ENCODE measurements around the gene CDC45.
A peak's percentile ranks its signal among the peaks of the same experiment; 100 is the strongest.
"Not testable (repeated sequence)": the region's sequence is repeated elsewhere in the genome, so short reads cannot be mapped to it uniquely, and the experiment has no call there.

The CDC45 gene, protein sequence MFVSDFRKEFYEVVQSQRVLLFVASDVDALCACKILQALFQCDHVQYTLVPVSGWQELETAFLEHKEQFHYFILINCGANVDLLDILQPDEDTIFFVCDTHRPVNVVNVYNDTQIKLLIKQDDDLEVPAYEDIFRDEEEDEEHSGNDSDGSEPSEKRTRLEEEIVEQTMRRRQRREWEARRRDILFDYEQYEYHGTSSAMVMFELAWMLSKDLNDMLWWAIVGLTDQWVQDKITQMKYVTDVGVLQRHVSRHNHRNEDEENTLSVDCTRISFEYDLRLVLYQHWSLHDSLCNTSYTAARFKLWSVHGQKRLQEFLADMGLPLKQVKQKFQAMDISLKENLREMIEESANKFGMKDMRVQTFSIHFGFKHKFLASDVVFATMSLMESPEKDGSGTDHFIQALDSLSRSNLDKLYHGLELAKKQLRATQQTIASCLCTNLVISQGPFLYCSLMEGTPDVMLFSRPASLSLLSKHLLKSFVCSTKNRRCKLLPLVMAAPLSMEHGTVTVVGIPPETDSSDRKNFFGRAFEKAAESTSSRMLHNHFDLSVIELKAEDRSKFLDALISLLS

DNA sequence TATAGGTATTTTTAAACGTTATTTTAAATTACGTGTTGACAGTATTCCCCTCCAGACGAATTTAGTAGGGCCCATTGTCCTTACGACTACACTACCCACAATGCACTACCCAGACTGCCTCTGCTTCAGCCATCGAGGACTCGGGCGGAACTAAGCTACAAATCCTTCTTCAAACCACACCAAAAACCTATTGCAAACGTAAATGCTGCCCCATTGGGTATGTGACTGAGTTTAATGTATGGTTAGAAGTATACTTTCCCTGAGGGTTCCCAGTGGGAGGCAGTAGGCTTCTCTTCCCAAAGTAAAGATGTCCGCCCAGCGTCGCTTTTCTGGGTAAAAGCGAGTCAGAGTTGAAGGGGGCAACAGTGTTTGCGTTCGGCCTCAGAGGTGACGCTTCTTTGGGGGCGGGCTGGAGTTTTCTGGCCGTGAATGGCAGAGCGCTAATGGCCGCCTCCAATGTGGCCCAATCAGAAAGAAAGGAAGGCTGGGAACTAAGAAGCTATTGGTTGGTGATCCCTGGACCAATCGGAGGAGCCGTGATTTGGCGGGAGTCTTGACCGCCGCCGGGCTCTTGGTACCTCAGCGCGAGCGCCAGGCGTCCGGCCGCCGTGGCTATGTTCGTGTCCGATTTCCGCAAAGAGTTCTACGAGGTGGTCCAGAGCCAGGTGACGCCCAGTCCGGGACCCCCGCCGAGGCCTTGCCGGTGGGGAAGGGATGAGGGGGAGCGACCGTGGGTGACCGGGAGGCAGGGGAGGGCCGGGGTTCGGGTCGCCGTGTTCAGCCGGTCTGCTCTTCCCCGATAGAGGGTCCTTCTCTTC lies at the start of gene CDC45:
Gene CDC45 (plus strand): TSS at position 566 of the 818 bp plus-strand sequence. CDS start 49 bp downstream, at position 615.
- peak; percentile 95 for DNase-seq

DNA sequence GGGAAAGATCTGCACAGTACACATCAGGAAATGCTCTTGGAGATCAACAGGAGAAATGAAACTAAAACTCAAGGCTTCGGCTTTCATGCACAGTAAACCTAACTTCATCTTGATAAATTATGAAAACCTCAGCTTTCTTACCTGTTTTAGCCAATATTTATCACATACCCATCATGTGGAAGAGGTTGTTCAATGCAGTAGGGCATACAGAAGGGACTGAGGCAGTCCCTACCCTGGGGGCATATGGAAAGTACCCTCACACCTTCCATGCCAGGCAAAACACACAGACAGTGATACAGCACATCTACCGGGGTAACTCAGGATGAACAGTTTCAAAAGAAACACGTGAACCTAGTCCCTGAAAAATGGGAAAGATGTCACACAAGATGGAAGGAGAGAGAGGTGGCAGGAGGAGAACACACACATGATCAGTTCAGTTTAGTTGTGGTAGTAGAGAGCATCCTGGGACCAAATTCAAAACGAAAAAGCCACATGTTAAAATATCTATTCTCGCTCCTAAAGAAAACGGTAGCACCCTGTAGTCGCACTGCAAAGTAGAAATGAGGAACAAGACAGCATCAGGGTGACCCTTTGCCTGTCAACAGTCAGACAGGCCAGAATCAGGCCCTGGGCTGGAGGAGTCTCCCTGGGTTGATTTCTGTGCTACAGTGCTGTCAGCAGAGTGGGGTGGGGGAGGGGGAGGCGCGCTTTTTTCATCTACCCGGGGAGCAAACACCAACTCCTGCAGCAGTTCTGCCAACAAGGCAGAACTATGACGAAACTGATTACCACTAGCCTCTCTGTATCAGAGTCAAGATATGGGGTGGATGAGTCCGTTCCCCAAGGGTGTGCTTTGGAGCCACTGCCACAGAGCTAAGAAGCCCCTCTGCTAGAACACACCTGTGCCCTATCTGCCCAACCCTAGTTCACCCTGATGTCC lies 49.5 kb upstream of the CDC45 start:
- DNase-seq, result no peak

DNA sequence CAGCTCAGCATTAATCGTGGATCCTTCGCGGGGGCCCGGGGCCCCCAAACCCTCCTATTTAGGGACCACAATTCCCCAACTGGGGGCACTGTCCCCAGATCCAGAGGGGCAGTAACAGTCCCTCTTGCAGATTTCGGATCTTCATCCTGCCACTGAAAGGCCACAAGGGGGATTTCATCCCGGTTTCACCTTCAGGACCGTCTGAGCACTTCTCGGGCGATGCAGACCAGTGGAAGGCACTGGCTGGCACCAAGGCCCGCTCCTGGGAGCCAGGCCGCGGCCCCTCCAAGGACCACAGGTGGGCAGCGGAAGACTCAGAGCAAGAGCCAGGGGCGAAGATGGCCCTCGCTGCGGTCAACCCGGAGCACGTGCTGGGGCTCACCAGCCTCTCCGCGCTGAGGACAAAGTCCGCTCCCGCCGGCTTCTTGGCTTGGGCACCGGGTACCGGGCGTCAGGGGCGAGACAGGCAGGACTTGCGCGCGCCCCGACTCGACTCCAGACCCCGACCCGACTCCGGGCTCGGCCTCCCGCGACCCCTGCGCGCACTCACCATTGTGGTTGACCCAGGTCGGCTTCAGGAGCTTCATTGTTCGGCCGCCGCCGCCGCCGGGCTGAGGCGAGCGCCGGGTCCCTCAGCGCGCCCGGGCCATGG lies 48.7 kb upstream of the CDC45 start:
- no peak for DNase-seq

DNA sequence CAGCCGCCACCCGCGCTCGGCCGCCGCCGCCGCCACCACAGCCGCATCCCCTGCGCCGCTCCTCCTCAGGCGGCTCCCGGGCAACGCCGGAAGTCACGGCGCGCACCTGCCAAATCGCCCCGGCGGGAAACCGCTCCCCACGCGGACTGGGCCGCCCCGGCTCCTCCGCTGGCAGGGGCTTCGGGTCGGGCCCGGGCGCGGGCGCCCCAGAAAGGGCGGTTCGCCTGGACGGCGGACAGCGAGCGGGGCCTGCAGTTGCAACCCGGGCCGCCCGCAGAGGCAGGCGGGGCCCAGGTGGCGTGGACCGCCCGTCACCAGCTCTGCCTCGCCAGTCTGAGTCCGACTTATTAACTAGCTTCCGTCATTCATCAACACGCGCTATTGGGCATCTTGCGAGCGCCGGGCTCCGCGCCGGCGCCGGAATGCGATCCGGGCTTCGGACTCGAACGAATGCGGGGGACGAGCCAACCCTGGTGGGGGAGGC lies 48.0 kb upstream of the CDC45 start, which contains the start of gene HIRA:
Gene HIRA (minus strand): TSS at position 85 of the 484 bp plus-strand sequence. CDS start 257 bp downstream, outside the sequence.
- DNase-seq, result peak; percentile 4

DNA sequence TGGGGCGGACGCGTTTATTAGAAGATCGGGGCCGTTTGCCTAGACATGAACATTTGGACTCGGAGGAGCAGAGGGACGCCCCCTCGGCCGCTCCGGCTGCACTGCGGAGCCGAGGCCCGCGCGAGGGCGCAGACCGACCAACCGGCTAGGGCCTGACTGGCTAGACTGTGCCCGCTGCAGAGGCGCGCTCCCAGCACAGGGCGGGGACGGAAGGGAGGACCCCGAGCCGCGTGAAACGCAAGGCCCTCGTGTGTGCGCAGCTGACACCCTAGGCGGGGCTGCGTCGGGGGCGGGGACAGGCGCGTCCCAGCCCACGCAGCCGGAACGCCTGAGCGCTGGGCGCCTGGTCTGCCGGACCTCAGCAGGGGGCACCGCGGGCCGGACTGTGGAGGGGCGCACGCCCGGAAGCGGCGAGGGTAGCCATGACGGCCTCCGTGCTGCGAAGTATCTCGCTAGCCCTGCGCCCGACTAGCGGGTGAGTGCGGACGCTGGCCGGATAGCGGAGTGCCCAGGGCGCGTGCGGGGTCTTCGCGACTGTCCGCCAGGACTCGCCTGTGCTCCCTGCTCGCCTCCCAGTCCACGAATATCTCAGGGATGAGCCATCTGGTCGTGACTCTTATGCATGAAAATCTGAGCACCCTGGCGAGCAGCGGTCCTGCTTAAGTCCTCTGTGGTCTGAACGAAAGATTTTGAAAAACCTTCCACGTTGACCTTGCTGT lies 47.4 kb upstream of the CDC45 start, which contains the start of gene MRPL40:
Gene MRPL40 (plus strand): TSS at position 413 of the 719 bp plus-strand sequence. CDS start 10 bp downstream, at position 423.
- peak; percentile 69 for DNase-seq

DNA sequence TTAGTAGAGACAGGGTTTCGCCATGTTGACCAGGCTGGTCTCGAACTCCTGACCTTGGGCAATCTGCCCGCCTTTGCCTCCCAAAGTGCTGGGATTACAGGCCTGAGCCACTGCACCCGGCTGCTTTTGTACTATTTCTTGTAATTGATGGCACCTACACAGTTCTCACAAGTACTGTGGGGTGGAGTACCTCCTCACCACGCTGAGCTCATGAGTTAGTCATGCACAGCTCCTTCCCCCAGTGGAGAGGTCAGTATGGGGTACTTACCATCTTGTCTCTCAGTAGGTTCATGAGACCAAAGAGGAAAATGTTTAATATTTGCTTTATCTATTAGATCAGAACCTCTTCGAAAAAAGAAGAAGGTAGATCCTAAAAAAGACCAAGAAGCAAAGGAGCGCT lies 45.3 kb upstream of the CDC45 start:
- DNase-seq, result no peak

DNA sequence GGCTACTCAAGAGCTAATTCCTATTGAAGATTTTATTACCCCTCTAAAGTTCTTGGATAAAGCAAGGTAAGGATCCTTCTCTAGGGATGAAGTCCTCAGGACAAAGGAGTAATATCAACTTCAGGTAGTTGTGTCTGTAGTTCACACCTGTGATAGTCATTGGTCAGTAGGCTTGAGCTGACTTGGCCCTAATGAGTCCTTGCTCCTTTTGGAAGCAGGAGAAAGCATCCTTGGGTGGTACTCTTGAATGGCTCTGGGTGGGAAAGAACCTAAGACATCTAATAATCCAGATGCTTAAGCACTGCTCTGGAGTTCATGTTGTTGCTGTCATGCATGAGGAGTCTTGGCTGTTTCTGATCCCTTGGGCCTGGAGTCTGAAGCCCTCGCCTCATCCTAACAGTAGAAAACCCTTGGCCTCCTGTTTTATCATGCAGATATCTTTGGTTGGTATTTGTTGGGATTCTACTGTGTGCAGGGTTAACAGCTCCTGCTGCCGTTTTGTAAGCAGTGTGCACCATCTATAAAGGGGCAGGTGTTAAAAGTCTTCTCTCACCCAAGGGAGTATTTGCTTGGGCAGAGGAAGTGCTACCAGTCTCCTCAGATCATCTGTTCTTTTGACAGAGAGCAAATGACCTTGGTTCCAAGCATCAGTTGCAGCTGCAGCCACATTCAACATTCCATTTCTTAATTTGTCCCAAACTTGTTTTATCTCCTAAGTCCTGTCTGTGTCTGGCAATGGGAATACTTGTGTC lies 44.7 kb upstream of the CDC45 start:
- DNase-seq, result no peak

DNA sequence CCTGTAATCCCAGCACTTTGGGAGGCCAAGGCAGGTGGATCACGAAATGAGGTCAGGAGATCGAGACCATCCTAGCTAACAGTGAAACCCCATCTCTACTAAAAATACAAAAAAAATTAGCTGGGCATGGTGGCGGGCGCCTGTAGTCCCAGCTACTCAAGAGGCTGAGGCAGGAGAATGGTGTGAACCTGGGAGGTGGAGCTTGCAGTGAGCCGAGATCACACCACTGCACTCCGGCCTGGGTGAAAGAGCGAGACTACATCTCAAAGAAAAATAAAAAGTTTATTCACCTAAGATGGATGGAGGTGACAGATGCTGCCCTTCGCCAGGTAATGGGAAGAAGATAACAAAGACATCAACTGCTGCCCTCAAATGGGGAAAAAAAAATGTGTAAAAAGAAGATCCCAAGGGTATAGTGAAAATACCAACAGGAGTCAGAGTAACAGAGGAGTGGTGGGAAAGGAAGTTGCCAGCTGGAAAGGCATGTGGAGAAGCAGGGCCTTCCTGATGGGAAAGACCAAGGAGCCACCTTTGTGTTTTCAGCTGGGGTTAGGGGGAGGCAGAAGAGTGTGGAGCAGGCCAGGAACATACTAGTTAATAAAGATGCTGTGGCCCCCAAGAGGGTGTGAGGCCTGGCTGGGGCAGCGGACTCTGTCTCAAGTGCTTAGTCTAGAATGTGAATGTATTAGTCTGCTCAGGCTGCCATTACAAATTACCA lies 43.1 kb upstream of the CDC45 start:
- DNase-seq, result not testable (repeated sequence)

DNA sequence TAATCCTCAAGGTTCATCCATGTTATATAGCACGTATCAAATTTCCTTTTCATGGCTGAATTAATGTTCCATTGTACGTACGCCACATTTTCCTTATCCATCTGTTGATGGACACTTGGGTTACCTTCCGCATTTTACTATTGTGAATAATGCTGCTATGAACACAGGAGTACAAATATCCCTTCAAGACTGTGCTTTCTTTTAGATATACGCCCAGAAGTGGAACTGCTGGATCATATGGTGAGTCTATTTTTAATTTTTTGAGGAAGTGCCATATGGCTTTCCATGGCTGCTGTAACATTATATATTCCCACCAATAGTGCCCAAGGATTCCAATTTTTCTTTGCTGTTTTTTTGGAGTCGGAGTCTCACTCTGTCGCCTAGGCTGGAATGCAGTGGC lies 41.4 kb upstream of the CDC45 start:
- peak; percentile 75 for DNase-seq

DNA sequence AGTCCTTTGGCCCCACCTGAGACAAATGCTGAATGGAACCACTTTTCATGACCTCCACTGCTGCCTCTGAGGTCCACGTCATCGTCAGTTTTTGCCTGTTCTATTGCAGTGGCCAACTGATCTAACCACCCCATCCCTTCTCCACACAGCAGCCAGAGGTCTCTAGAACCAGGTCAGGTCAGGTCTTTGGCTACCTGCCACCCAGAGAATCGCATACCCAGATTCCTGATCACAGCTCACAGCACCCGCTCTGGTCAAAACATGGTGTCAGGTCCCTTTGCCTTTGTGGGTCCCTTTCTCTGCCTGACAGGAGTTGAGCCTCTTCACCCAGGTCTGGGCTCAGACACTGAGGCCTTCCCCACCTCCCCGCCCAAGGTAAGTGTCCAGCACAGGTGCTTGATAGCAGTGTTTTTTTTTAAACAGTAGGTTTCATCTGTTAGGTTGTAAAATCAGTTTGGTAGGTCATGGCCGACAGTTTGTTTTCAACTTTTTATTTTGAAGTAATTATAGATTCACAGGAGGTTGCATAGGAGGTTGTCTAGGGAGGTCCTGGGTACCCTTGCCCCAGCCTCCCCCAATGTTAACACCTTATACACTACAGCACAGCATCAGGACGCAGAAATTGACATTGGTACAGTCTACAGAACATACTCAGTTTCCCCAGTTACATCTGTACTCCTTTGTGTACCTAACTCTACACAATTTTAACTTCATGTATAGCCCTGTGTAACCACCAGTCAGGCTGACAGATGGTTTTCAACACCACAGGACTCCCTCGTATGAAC lies 39.1 kb upstream of the CDC45 start:
- no peak for DNase-seq

DNA sequence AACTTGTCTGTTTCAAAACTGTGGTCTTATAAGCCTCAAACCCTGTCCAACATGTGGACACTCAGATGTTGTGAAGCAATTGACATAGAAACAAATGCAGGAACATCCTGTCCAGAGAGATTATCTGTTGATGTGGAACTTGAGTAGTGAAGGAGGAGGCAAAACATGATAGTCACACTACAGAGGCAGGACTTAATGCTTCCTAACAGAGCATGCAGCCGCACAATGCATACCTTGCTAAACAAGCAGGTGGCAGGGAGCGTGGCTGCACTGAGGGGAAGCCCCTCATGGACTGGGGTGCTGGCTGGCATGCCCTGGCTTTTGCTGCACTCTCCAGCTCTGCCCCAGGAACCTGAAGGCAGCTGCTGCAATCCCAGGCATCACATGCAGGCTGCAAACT lies 37.6 kb upstream of the CDC45 start:
- DNase-seq, result no peak

DNA sequence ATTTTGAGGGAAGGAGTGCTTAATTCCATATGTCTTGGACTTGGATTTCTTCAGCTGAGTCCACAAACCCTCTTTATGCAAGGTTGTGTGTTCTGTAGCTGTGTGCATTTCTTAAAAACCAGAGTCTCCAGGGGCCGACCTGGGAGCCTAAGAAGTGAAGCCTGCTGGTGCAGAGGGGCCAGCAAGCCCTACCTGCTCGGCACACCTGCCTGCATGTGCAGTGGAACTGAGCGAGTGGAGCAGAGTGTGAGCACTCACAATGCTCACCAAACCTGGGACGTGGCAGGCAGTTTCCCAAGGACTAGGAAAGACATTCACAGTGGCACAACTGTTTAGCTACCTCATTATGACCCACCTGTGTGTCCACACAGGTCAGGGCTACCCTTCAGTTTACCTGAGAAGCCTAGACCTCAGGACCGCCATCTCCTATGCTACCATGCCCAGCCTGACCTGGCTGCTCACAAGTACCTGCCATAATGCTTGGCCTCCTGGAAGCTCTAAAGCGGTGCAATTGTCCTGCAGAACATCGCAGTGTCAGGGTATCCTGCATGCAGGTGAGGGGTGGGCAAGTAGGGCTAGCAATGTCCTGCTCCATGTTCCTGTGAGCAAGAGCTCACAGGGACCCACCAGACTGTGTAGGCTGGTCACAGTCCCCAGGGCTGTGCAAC lies 36.0 kb upstream of the CDC45 start:
- no peak for DNase-seq

DNA sequence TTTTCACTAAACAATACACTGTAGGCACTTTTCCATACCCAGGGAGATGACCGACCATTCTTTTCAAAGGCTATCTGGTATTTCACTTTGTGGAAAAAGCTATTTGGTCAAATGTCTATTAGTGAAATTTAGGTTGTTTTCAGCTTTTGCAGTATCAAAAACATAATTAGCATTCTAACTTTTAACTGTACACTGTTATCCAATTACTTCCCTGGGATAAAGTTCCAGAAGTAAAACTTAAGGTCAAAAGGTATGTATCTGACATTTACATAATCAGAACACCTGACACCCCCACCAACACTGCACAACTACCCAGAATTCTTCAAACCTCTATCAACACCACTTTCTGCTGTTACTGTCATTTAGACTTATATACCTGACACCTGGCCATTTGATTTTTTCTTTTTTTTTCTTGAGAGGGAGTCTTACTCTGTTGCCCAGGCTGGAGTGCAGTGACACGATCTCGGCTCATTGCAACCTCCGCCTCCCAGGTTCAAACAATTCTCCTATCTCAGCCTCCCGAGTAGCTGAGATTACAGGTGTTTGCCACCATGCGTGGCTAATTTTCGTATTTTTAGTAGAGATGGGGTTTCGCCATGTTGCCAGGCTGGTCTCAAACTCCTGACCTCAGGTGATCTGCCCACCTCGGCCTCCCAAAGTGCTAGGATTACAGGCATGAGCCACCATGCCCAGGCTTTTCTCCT lies 34.3 kb upstream of the CDC45 start:
- not testable (repeated sequence) for DNase-seq

DNA sequence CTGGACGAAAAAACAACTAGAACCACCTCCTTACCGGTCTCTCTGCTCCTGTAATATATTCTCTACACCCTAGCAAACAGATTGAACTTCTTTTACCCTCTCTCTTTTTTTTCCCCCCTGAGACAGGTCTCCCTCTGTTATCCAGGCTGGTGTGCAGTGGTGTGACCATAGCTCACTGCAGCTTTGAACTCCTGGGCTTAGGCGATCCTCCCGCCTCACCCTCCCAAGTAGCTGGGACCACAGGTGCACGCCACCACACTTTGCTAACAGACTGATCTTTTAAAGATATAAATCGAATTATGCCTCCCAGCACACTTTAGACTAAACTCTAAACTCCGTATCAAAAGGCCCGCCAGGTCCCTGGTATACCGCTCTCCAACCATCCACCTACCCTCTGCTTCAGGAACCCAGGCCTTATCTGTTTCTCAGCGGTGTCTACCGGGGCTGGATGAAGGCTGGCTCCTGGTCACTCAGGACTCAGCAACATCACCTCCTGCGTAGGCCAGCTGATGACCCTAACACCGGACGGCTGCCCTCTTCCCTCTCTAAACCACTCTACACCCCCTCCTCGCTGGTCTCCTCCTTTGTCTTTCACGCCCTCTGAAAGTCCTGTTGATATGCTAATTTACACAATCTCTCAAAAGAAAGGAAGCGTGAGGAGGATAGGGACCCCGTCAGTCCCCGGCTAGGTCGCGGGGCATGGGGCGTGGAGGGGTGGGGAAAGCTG lies 33.0 kb upstream of the CDC45 start:
- DNase-seq, result no peak

DNA sequence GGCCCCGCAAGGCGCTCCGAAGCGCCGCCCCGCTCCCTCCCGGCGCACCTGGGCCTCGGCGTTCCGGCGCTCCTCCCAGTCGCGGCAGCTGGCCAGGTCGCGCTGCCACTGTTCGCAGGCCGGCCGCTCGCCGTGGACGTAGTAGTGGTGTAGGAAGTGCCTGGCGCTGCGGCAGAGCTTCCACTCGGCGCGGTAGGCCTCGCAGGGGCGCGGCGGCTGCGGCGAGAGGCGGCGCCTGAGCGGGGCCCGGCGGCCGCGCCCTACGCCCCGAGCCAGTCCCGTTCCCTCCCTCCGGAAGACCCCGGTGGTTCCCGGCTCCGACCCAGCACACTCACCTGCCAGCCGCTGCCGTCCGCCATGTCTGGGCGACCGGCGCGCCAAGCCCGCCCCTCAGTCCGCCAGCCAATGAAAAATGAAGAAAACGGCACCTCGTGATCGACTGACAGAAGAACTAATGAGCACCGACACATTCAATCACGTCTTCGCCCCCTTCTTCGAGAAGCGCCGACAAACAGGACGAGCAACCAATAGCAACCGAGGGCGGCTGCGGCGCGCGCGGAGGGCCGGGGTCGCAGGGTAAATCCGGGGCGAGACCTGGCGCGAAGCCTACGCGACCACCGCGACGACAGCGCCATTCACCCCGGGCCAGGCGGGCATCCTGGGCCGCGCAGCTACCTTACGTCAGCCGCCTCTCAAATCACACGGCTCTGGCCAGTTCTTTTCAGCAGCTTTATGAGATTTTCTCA lies 32.2 kb upstream of the CDC45 start, which contains the start of gene C22orf39:
Gene C22orf39 (minus strand): TSS at position 382 of the 746 bp plus-strand sequence. CDS start 23 bp downstream, at position 359.
- peak; percentile 89 for DNase-seq

All from NCI-H524 treated with DMSO at 0.1 percent for 48 hours (cell line).